Posterior cingulate gyrus (tissue), 11 donors: ENCODE measurements around the gene STK17B.

ENCODE experiments used
- DNase-seq, 10 donors: peaks; one replicate each; pipeline versions ENCODE4 v3.0.0 to v3.0.0-alpha.2; 2020 to 2021; ENCODE audit warnings: mixed read lengths in 3 of 10
- intact Hi-C: fragments of 100-400 bp; cut with DNase I; formaldehyde crosslinking; loops from one replicate; pipeline ENCODE4 v1.15.1; 2023

Gene STK17B

DNA sequence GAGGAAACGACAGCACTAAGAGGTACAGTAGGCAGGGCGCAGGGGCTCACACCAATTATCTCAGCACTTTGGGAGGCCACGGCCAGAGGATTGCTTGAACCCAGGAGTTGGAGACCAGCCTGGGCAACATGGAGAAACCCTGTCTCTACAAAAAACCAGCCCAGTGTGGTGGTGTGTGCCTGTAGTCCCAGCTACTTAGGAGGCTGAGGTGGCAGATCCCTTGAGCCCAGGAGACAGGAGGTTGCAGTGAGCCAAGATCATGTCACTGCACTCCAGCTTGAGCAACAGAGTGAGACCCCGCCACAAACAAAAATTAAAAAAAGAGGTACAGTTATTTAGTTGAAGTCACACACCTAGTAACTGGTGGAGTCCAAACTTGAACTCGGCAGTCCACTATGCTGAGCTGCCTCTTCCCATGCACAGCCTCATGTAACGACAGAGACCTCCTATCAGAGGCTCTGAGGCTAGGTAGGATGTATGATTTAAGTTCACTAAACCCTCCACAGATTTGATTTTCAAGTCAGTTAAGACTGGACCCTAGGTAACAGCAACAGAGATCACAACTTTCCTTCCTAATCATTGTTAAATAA is 8.7 kb downstream of the STK17B start:
- no peak for DNase-seq
- intact Hi-C loops: no loop called here

DNA sequence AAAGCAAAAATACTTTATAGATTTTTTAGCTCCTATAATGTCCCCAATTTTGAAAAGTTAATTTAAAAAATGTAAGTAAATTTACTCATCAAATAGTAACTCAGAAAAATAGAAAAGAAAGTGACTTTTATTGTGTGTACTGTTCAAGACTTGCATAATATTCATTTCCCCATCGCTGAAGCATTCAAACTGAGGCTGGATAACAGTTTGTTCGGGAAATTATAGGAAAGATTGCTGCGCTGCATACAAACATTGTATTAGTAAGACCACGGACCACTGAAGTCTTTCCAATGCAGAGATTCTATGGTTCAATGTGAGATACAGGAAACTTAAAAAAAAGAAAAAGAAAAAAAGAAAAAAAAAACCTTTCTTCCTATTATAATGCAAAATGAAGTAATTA is 10.4 kb downstream of the STK17B start:
- intact Hi-C loops: no loop called here
- DNase-seq: no peak

DNA sequence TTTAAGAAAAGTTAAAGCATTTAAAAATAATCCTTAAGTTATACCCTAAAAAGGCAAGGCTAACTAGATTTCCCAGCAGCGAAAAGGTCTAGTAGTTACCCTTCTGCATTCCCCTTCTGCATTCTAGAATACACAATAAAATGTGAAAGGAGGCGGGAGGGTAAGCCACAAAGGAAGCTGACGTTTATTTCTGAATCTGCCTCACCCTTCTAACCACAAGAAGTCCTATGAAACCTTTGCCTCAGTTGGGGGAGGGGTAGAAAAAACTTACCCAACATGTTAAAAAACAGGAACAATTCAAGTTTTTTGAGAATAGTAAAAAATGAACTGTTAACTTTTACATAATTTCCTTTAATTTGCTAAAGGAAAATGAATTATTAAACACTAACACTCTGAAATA is 11.3 kb downstream of the STK17B start:
- no peak for DNase-seq
- intact Hi-C loops: no loop called here

DNA sequence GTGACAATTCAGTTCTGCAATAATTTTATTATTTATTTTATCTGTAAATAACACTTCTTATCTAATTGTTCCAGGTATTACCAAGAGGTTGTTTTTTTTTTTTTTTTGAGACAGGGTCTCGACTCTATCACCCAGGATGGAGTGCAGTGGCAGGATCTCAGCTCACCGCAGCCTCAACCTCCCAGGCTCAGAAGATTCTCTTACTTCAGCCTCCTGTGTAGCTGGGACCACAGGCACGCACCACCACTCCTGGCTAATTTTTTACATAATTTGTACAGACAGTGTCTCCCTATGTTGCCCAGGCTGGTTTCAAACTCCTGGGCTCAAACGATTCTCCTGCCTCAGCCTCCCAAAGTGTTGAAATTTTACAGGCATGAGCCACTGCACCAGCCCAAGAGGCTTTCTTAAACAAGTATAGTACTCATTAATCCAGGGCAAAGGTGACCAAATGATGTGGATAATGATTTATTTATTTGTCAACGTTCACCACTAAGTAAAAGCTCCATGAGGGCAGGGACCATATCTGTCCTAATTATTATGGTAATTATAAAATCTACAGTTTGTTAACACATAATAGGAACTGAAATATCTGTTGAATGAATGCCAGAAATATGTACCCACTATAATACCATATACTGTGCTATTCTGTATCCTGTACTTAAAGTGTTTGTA is 12.0 kb downstream of the STK17B start:
- DNase-seq: no peak
- intact Hi-C loops: no loop called here

DNA sequence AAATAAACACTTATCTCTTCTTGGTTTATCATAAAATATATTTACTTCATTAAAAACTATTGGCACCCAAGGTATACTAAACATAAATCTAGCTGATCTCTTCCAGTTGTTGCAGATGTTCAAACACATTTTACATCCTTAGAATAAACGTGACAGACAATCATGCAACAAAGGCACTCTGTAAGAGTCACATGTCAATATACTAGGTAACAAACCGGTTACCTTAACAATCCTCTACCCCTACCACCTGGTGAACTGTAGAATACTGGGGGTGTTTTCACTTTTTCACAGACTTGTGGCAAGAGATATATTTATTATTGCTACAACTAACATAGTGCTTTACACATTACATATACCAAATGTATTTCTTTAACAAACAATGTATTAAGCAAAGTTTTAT is 15.8 kb downstream of the STK17B start:
- intact Hi-C loops: no loop called here
- DNase-seq: no peak

DNA sequence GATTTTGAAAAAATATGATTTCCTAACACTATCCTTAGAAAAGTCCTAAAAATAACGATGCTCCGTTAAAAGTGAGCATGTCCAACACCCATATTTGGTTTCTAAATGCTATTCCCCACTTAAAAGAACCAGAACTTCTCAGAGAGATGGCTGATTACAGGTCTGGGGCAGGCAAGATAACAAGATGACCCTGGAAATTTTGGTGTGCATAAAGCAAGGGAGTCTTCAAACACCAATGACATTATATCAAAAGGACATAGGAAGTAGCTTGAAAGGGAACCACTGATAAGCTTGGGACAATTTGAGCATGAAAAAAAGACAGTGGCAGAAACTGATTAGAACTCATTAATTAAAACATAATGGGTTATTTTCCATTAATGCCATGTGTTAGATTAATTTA is 17.9 kb downstream of the STK17B start:
- intact Hi-C loops: no loop called here

DNA sequence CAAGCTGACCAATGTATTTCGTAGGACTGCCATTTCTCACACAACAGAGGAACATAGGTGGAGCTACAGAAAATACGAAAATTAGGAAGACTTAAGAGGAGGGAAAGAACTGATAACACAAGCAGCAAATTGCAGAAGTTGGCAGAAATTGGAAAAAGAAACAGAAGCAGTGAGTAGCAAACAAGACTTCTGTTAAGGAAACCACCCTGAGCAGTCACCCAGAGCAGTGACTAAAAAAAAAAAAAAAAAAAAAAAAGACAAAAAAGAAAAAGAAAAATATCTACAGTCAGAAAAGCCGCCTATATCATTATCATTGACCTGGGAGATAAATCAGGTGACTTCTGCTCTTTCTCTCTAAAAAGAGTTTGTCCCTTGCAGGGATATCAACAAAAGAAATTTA is 21.4 kb downstream of the STK17B start:
- intact Hi-C loops: no loop called here
- no peak for DNase-seq

More for the DNA sequence above, 17.9 kb downstream of the STK17B start:
- no peak for DNase-seq

DNA sequence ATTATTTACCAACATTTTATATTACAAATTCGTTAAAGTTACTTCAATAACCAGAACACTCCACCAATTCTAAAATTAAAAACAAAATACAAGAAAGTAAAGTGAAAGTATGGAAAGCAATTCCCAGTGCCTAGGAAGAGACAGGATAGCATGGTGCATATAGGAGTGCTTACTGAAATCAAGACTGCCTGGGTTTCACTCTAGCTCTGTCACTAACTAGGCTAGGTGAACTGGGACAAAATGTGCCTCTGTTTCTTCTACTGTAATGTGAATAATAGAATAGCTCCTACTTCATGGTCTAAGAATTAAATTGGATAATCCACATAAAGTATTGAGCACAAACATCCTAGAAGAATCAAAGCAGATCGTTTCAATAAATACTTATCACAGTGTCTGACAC is 22.6 kb downstream of the STK17B start:
- intact Hi-C loops: no loop called here
- DNase-seq: no peak

DNA sequence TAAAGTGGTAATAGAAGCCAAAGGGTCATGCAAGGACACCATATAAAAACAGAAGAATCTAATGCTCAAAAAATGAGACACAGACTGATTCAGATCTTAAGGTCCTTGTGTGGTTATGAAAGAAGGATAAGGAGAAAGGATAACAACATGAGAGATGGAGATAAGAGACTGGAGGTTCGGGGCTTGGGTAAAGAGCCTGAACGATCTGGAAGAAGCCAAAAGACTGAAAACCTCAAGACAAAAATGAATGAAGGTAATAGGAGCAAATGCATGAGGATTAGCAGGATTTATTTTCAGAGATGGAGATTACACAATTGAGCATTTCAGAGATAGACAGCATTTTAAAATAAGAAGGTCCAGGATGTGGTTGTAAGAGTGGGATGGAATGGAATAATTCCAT is 26.1 kb downstream of the STK17B start:
- DNase-seq: no peak
- intact Hi-C loops: no loop called here

DNA sequence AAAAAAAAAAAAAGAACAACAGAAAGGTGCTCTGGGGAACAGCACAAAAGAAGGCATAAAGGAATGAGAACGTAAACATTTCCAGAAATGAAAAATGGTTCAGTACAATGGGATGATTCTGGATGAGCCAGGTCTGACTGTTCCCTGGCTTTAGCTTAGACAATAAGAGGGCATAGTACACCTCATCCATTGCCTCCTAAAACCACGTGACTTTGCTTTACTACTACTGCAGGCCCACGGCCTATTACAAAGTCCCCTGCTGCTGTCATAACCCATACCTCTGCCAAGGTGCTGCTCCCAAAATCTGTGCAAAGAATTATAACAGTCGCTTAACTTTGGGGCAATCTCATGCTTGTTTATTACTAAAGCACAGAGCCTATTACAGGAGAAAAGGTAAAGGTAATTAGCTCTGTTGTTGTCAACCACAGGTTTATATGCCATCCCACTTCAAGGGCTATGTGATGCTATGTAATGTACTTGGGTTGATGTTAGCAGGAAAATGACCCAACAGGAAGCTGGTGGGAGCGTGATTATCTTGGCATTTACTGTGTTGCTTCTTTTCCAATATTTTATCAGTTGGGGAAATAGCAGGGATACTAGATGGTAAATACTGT is 26.8 kb downstream of the STK17B start:
- DNase-seq: no peak
- intact Hi-C loops: no loop called here

DNA sequence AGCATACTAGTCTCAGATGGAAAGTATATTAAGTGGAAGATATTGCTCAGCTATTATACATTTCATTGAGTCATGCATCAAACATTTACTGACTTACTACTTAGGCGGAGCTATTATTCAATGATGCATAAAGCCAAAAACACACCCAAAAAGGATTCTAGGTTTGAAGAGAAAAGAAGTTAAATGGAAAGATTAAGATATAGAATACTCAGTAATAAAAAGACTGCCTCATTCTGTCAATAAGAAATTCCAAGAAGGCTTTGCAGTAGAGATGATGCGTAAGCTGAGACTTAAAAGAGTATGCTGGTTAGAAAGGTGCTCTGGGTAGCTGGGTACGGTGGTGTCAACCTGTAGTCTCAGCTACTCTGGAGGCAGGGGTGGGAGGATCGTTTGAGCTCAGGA is 27.6 kb downstream of the STK17B start:
- intact Hi-C loops: no loop called here
- DNase-seq: no peak

DNA sequence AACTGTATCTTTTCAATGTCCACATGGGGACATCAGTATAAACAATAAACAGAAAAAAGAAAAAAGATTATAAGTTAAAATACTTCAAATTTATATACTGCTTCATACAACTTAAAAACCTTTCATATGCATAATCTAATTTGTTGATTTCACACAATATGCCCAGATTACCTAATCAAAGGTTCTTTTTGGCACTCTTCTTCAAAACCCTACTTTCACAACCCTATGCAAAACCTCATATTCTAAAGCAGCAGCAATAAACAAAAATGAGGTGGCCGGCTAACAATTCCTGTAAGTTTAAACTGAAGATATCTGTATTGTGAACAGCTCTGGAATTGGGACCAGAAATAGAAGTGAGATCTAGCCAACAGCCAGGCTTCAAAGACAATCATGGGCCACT is 28.6 kb downstream of the STK17B start:
- no peak for DNase-seq
- intact Hi-C loops: no loop called here

DNA sequence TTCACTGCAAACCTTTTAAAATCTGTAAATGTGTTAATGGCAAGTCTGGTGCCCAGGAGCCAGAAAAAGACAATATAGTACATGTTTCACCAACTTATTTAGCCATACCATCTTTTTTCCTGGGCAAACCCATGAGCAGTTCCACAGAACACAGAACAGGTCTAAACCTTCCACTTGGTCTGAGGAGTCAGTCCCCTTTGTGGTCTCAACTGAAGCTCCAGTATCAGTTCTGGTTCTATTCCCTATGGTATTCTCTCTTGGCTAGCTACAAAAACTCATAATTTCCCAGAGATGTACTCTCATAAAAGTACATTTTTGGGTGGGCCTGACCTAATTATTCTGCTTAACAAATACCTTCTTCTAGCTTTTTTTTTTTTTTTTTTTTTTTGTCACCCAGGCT is 31.2 kb downstream of the STK17B start:
- DNase-seq: no peak
- intact Hi-C loops: no loop called here

DNA sequence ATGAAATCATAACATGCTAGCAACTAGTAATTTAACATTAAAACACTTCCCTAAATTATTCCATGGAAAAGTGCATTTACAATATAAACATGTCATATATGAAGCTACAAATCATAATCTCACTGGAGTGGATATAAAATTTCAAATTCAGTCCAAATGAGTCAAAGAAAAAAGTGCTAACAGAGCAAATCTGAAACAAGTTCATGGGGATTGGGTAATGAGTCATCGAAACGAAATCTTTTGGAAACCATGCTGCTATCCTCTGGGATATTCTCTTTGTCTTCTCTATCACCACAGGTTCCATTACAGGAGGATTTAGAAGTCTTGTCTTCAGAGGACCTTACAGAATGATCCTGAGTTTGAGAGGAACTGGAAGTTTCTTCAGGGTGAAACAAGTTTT is 34.1 kb downstream of the STK17B start:
- no peak for DNase-seq
- intact Hi-C loops: no loop called here

DNA sequence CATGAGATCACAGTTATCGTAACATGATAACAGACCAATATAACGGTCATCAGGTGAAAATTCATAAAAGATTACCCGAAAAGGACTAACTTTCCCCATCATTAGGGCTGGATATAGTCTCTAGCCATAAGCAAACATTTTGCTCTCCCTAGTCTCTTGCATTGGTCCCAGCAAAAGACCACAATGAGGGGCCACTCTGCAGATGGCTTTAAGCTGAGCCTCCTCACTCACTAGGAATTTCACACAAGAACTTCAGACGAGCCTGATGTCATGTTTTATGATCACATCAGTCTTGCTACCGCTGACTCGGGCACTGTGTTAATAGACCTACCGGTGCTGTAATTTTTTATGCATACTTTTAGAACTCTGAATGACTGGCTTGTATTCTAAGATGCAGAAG is 35.2 kb downstream of the STK17B start:
- DNase-seq: no peak
- intact Hi-C loops: no loop called here

DNA sequence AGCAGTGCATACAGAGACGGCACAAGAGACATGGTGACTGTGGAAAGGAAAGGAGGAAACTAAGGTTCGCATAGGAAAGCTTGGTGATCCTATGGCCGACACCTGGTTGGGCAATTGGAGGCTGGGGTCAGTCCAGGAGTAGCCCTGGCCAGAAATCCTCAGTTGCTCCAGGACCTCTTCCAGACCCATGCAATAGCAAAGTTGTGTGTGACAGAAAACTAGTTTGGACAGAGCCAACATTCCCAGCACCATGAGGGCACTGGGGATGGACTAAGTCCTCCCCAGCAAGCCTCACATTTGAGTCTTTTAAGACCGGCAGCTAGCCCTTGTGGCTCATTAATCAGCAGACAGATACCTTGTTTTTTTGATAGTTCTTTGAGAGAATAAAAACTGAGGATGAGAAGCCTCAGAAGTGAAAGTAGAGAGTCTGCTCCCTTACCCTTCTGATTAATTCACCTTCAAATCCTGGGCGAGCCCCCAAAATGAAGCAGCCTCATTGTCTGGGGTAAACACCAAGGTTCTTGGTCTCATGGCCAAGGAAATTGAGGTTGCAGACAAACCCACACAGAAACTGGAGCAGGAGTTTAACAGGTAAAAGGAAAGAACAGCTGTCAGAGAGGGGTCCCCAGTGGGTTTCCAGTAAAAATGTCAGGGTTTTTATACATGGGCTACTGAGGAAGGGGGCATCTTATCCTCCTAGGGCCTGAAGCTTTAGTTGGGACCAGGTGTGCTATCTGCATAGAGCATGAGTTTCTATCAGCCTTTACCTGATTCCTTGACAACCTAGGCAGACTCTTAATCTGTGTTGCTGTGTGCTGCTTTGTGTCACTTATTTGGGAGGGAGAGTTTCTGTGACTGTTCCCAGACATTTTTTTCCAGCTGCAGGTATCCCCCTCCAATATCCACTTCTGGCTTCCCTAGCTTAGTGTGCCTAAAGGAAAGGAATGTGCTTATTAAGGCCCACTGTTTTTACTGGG is 39.1 kb downstream of the STK17B start:
- no peak for DNase-seq
- intact Hi-C loops: no loop called here

DNA sequence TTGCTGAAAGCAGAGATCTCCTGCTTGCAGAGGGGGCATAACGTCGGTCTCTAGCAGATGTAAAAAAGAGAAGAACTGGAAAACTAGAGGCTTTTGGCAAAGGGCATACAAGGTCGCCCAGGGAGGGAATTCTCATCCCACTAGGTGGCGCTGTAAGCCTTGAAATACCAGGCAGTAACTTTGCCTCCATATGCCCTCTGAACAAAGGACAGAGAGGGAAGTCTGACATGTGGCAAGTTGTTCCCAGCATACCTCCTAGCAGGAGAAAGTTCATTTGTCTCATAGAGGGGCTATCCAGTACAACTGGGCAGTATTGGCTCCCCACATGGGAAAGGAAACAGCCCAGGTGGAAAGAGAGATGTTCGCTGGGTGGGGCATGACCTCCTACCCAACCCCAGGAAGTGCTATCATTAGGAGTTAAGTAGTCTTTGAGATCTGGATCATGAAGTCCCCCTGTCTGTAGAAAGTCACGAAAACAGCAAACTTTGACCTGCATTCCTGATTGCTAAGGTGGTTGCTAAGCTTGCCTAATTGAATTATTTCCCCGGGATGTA is 39.9 kb downstream of the STK17B start:
- intact Hi-C loops: no loop called here
- no peak for DNase-seq

DNA sequence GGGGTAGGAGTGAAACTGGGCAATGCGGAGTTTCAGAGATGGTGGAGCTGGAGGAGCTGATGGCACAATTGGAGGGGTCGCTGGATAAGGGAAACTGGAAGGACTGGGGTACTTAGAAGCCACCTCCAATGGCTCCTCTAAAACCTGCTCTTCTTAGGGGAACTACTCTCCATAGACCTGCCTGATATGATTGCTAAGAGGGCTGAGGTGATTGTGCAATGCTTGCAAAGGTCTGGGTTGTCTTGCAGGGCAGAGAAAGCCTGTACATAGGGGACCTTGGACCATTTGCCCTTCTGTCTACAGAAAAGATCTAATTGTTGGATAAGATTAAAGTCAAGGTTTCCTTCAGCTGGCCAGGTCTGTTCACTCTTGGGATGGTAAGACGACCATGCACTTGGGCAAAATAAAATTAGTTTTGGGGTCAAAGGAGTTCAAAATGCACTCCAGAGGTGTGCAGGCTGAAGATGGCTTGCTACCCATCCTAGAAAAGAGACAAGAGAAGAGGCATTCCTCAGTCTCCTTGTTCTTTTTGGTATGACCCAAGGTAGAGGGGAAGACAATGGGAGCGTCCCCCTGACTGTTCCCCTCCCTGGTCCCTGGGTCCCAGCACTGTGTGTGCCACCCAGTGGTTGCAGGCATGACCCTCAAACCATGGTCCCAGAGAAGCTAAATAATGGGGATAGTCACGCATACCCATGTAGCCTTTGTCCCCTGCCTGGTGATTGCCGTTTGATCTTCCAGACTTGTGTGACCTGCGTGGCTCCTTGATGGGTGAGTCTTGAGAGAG is 41.1 kb downstream of the STK17B start:
- no peak for DNase-seq
- intact Hi-C loops: no loop called here

DNA sequence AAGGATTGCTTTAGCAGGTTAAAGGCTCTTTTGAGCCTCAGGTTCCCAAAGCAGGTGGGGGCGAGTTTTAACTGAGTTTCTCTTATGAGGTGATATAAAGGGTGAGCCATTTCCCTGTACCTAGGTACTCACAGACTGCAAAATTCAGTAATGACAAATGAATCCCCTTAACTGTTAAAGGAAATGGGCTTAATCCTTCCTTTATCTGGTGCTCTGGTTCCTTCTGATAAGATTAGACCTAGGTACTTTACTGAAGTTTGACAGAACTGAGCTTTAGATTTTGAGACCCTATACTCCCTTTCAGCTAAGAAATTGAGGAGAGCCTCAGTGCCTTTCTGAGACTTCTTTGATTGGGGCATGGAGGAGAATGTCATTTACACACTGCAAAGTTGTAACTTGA is 42.6 kb downstream of the STK17B start:
- intact Hi-C loops: no loop called here
- no peak for DNase-seq

DNA sequence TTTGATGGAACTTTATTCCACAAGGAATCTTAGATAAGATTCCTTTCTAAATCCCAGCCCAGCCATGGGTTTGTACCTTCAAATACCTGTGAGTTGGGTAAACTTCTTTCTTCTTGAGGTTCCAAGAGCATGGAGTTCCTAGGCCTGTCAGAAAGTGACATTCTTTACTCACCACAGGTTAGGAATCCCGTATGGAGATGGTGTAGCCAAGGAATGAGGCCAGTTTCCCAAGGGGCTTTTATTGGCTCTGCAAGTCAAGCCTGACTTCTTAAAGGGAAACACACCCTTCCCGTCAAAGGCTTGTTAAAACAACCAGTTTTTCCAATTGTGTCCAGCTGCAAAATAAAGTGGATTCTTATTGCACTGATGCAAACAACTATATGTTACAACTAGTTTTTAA is 45.8 kb downstream of the STK17B start:
- intact Hi-C loops: no loop called here
- DNase-seq: no peak
